GM12801 (cell line): ENCODE measurements around the gene B4GALT2.

ENCODE experiments used
- CTCF ChIP-seq: IDR thresholded peaks from one replicate; pipeline ENCODE4 v1.5.1; 2011; ENCODE audit warnings: control low read depth; ENCODE audit not compliant: insufficient read length; ENCODE audit errors: extremely low read depth

The B4GALT2 gene

DNA sequence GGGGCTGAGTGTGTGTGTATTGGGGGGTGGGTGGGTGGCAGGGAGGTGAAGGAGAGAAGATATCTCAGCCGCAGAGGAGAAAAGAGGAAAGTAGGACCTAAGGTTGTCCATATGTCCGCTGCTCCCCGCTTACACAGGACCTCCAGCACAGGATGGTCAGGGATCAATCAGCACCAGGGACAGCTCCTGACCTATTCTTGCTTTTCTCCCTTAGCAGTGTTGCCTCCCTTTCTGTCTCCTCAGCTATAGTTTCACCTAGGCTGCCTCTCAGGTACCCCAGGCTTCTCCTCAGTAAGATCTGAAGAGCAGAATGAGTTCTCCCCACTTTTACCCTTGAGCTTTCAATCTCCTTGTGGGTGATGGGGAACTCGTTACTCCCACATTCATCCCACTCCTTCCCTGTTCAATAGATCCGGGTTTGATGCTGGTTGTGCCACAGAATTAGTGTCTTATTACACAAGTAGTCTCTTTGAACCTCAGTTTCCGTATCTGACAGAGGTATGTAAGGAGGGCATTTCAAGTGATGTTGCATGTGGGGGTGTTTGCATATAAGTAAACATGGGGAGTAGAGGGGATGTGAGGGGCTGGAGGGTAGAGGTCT is 10.6 kb upstream of the B4GALT2 start:
- no peak for TF ChIP-seq CTCF

DNA sequence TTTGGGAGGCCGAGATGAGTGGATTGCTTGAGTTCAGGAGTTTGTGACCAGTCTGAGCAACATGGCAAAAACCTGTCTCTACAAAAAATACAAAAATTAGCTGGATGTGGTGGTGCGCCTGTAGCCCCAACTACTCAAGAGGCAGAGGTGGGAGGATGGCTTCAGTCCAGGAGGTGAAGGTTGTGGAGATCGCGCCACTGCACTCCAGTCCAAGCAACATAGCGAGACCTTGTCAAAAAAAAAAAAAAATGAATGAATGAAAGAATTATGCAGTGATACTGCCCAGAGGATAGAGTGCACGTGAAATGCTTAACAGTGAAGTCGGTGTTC is 9.6 kb upstream of the B4GALT2 start:
- no peak for TF ChIP-seq CTCF

DNA sequence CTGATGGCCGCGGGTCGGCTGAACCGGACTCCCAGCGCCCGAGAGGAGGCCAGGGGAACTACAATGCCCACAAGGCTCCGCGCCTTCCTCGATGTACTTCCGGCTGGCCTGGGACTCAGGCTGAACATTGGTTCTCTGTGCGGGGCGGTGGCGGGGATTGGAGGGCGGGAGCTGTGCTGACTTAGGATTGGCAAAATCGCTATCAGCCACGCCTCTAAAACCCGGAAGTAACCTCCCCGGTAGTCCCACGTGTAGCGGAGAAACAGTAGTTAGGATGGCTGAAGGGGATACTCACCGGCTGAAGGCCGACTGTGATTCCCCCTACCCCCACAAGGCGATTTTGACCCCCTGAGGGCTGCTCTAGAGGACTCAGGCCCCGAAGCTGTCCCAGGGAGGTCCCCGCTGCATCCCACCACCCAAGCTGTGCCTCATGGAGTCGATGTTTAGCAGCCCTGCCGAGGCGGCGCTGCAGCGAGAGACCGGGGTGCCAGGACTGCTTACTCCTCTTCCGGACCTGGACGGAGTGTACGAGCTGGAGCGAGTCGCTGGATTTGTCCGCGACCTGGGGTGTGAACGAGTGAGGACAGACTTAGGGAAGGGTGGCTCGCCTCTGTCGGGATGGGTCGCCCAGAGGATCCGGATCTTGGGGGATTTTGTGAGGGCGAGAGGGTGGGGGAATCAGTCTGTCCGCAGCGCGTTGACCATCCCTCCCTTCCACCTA is 9.1 kb upstream of the B4GALT2 start, which contains the start of gene DPH2:
DPH2 (plus strand) TSS at position 265 of the 721 bp plus-strand sequence; CDS start at position 431, 166 bp downstream.
- no peak for TF ChIP-seq CTCF

DNA sequence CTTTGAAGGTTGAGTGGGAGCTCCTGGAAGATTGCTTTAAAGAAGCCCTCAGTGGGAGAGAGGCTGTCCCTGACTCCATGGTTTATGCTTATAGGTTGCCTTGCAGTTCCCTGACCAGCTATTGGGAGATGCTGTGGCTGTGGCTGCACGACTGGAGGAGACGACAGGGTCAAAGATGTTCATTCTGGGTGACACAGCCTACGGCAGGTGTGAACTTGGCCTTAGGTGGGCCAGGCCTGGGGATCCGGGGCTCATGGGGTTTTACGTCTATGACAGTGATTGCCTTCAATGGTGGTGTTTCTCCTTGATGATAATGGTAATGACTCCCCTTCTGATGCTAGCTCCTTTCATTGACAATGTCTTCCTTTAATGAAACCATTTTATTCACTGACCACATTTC is 8.5 kb upstream of the B4GALT2 start:
- no peak for TF ChIP-seq CTCF

GRCh38 chr1:43970911-43971310 is 8.1 kb upstream of the B4GALT2 start:
- TF ChIP-seq CTCF, result no peak

DNA sequence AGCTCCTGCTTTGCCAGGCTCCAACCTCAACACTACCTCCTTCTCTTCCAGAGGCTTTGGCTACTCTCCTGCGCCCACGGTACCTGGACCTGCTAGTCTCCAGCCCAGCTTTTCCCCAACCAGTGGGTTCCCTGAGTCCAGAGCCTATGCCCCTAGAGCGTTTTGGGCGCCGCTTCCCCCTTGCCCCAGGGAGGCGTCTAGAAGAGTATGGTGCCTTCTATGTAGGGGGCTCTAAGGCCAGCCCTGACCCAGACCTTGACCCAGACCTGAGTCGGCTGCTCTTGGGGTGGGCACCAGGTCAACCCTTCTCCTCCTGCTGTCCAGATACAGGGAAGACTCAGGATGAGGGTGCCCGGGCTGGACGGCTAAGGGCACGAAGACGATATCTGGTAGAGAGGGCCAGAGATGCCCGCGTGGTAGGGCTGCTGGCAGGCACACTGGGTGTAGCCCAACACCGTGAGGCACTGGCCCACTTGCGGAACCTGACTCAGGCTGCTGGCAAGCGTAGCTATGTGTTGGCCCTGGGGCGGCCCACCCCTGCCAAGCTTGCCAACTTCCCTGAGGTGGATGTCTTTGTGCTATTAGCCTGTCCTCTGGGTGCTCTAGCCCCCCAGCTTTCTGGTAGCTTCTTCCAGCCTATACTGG is 7.6 kb upstream of the B4GALT2 start:
- TF ChIP-seq CTCF, result no peak

DNA sequence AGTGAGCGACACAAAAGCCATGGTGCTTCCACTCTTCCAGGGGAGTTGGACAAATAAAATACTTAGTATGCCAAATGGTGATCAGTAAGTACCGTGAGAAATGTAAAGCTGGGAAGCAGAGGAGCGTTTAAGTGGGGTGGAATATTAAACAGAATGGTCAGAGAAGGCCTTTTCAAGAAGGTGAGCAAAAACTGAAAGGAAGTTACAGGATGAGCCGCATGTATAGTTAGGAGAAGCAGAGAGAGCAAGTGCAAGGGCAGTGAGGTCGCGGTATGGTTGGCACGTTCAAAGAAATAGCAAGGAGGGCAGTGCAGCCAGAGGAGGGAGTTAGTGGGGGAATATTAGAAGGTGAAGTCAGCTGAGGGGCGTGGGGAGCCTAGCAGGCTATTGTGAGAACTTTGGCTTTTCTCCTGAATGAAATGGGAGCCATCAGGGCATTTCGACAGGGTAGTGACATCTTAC is 5.0 kb upstream of the B4GALT2 start:
- no peak for TF ChIP-seq CTCF
